ENCODE data around the gene NAA80.
A peak's percentile ranks its signal among the peaks of the same experiment; 100 is the strongest.

Gene NAA80

DNA sequence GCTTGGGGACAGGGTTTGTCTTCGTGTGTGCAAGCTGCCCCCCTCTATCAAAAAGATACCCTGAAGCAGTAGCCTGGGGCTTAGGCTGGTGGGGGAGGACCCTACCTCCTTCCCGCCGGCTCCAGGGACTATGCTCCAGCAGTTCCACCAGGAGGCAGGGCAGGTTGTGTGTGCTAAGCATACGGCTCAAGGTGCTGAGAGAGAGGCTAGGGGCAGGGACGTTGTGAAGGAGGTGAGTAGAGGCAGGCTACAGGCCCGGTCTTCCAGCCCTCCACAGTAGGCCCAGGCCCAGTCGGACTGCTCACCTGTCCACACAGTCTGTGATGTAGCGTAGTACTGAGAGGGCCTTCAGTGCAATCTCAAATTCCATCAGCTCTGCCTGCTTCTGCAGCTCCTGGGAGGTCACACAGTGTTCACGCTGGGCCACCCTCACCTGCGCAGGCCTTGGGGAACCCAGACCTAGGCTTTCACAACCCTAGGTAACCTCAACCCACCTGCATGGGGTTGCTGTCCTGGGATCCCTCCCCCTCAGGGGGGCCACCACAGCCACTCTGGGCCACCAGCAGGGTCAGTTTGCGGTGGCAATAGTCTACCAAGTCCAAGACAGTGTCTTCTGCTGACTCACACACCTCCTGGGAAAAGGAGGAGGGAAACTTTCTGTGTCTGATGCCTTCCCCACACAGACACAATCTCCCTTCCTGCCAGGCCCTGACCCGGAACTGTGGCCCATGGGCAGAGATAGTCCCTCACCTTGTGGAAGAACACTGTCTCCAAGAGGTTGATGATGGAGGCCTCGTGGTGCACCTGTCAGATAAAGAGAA, 43.8 kb upstream of the NAA80 start:
- Histone ChIP-seq H3K79me2 (no peaks in the 10 kb centered on the region), H3K36me3 (ENCODE audit: control insufficient read depth, insufficient read depth, low read length) (no peaks in the 10 kb centered on the region), H3K4me1 (peaks cover 22% of the 10 kb centered on the region), H3K27me3 (ENCODE audit: control insufficient read depth, insufficient read depth, low read length) (no peaks in the 10 kb centered on the region), H3K4me3 (ENCODE audit: low read depth, low read length) (no peak overlapping the region), H2AFZ (peak overlapping the region; percentile 63), H3K27ac (peak overlapping the region; percentile 49), H3K4me2 (ENCODE audit: low read length) (no peak overlapping the region), H3K9me3 (ENCODE audit: control insufficient read depth, low read length) (no peaks in the 10 kb centered on the region), H3K9ac (no peak overlapping the region)
- no peak for TF ChIP-seq CTCF (IDR thresholded peaks at IDR 0.05)

DNA sequence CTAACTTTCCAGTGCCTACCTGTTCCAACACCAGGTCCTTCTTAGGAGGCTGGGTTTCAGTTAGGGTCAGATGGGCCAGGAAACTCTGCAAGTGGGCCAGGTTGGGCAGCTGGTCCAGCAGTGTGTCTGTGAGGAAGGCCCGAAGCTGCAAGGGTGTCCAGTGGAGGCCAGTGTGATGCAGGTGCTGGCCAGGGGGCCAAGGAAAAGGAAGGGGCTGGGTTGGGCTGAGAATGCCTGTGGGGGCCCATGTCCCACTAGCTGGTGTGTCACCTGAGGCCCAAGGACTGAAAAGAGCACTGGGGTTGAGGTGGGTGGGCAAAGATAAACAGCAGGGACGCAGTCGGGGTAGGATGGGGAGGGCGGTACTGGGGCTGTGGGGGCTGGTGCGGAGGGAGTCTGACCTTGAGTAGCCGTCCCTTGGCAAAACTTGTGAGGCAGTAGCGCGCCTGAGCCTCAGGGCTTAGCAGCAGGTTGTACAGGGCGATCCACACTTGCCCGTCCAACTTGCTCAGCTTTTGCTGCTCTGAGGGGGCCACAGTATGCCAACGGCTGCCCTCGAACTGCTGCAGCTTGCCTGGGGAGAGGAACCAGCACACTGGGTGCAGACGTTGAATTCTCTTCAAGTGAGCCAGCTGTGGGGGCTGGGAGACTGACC, 42.9 kb upstream of the NAA80 start:
- Histone ChIP-seq H3K27me3 (ENCODE audit: control insufficient read depth, insufficient read depth, low read length) (no peaks in the 10 kb centered on the region), H3K9me3 (ENCODE audit: control insufficient read depth, low read length) (no peaks in the 10 kb centered on the region), H3K36me3 (ENCODE audit: control insufficient read depth, insufficient read depth, low read length) (no peaks in the 10 kb centered on the region), H3K27ac (no peak overlapping the region), H3K79me2 (no peaks in the 10 kb centered on the region), H3K9ac (no peak overlapping the region), H3K4me1 (peaks cover 22% of the 10 kb centered on the region), H2AFZ (no peak overlapping the region), H3K4me2 (ENCODE audit: low read length) (no peak overlapping the region), H3K4me3 (ENCODE audit: low read depth, low read length) (no peak overlapping the region)
- no peak for TF ChIP-seq CTCF (IDR thresholded peaks at IDR 0.05)

DNA sequence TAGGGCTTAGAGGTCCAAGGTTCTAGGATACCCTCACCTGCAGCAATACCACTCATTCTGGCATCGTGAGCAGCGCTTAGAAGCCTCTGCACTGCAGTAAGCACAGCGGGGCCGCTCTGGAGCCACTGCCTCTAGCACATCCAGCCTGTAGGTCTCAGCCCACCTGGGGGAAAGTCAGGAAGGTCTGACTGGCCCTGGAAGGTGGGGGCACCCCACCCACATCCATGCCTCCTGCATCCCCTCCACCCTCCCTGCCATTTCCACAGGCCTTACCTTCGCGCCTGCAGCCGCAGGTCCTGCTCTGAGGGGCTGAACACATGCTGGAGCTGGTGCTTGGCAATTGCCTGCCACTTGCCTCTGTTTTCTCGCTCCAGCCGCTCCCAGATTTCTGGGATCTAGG, 42.3 kb upstream of the NAA80 start:
- H3K27me3 ChIP-seq (ENCODE audit: control insufficient read depth, insufficient read depth, low read length) = no peaks in the 10 kb centered on the region
- H3K9ac ChIP-seq = no peak overlapping the region
- no peak overlapping the region for H3K4me3 ChIP-seq (ENCODE audit: low read depth, low read length)
- no peaks in the 10 kb centered on the region for H3K36me3 ChIP-seq (ENCODE audit: control insufficient read depth, insufficient read depth, low read length)
- peaks cover 22% of the 10 kb centered on the region for H3K4me1 ChIP-seq
- no peaks in the 10 kb centered on the region for H3K79me2 ChIP-seq
- H3K4me2 ChIP-seq (ENCODE audit: low read length) = no peak overlapping the region
- H2AFZ ChIP-seq = no peak overlapping the region
- no peak overlapping the region for H3K27ac ChIP-seq
- H3K9me3 ChIP-seq (ENCODE audit: control insufficient read depth, low read length) = no peaks in the 10 kb centered on the region
- no peak for TF ChIP-seq CTCF (IDR thresholded peaks at IDR 0.05)

DNA sequence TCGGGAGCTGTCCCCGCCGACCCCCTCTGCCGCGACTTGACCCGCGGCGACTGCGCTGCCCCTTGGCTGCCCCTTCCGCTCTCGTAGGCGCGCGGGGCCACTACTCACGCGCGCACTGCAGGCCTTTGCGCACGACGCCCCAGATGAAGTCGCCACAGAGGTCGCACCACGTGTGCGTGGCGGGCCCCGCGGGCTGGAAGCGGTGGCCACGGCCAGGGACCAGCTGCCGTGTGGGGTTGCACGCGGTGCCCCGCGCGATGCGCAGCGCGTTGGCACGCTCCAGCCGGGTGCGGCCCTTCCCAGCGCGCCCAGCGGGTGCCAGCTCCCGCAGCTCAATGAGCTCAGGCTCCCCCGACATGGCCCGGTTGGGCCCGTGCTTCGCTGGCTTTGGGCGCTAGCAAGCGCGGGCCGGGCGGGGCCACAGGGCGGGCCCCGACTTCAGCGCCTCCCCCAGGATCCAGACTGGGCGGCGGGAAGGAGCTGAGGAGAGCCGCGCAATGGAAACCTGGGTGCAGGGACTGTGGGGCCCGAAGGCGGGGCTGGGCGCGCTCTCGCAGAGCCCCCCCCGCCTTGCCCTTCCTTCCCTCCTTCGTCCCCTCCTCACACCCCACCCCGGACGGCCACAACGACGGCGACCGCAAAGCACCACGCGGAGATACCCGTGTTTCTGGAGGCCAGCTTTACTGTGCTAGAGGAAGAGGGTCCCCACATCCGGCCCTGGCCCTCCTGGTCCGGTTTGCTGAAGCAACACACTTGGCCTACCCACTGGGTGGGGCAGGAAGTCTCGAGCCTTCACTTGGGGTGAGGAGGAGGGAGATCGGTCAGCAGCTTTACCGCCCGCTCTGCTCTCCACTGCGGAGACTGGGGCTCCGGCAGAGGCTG, 41.5 kb upstream of the NAA80 start, which contains the start of gene RASSF1:
Gene RASSF1, minus strand, starts transcription at position 389 of the 882 bp plus-strand sequence. Its CDS starts 31 bp downstream, at position 358.
- no peak within 1 kb of the TSS for H3K27ac ChIP-seq
- no peak within 1 kb of the TSS for H3K4me3 ChIP-seq (ENCODE audit: low read depth, low read length)
- no peak within 1 kb of the TSS for H2AFZ ChIP-seq
- H3K9me3 ChIP-seq (ENCODE audit: control insufficient read depth, low read length) = no peaks in the 10 kb centered on the region
- no peaks in the 10 kb centered on the region for H3K27me3 ChIP-seq (ENCODE audit: control insufficient read depth, insufficient read depth, low read length)
- no peaks in the 10 kb centered on the region for H3K79me2 ChIP-seq
- H3K4me2 ChIP-seq (ENCODE audit: low read length) = peak within 1 kb of the TSS; percentile 41
- no peaks in the 10 kb centered on the region for H3K36me3 ChIP-seq (ENCODE audit: control insufficient read depth, insufficient read depth, low read length)
- peaks cover 24% of the 10 kb centered on the region for H3K4me1 ChIP-seq
- no peak within 1 kb of the TSS for H3K9ac ChIP-seq
- no peak for TF ChIP-seq CTCF (IDR thresholded peaks at IDR 0.05)

Measured in parathyroid adenoma (tissue), 2 donors.